Superior temporal gyrus (tissue), 1 donor: Measurements from ENCODE around the gene TMA7B.
"Not testable (repeated sequence)": the region's sequence is repeated elsewhere in the genome, so short reads cannot be mapped to it uniquely, and the experiment has no call there.

Experiments used
- DNase-seq: peaks from one replicate; pipeline ENCODE4 v3.0.0-alpha.2; 2016; ENCODE audit errors: extremely low spot score

Gene TMA7B

GRCh38 chr22:39932918-39933649, 27.1 kb upstream of the TMA7B start:
- DNase-seq: no peak

GRCh38 chr22:39933741-39934140, 26.5 kb upstream of the TMA7B start:
- DNase-seq: no peak

GRCh38 chr22:39935116-39935515, 25.1 kb upstream of the TMA7B start:
- peak; percentile 66 for DNase-seq

GRCh38 chr22:39935612-39936011, 24.6 kb upstream of the TMA7B start:
- no peak for DNase-seq

- no peak for DNase-seq
These were observed 23.6 kb upstream of the TMA7B start for GRCh38 chr22:39936523-39937145.

- DNase-seq: no peak
These were observed 22.3 kb upstream of the TMA7B start for GRCh38 chr22:39937906-39938305.

GRCh38 chr22:39938509-39939111, 21.6 kb upstream of the TMA7B start:
- no peak for DNase-seq

- no peak for DNase-seq
These were observed 20.4 kb upstream of the TMA7B start for GRCh38 chr22:39939830-39940229.

- no peak for DNase-seq
These were observed 19.4 kb upstream of the TMA7B start for GRCh38 chr22:39940757-39941305.

- DNase-seq: no peak
These were observed 18.6 kb upstream of the TMA7B start for GRCh38 chr22:39941601-39942000.

GRCh38 chr22:39942439-39943230, 17.6 kb upstream of the TMA7B start:
- DNase-seq: no peak

- DNase-seq: no peak
These were observed 16.9 kb upstream of the TMA7B start for GRCh38 chr22:39943337-39943736.

GRCh38 chr22:39943953-39944872, 16.0 kb upstream of the TMA7B start:
- no peak for DNase-seq

GRCh38 chr22:39946126-39946502, 14.1 kb upstream of the TMA7B start:
- no peak for DNase-seq

GRCh38 chr22:39946503-39947219, 13.5 kb upstream of the TMA7B start:
- DNase-seq: no peak

GRCh38 chr22:39947220-39948216, 12.7 kb upstream of the TMA7B start:
- DNase-seq: no peak

- no peak for DNase-seq
These were observed 10.0 kb upstream of the TMA7B start for GRCh38 chr22:39949964-39950737.

GRCh38 chr22:39951603-39952293, 8.4 kb upstream of the TMA7B start:
- not testable (repeated sequence) for DNase-seq
